Prostate gland (tissue), 2 donors: Measurements from ENCODE around the gene MRPS15.

Experiments
- CTCF ChIP-seq, 4 experiments: fragments of 200-600 bp in 2 of 4; fragments of 450-650 bp in 2 of 4; sonication (generic) in 2 of 4; IDR thresholded peaks; 1 replicate in 3 of 4; 2 replicates in 1 of 4; pipeline ENCODE4 v1.5.1; 2016 to 2019; ENCODE audit warnings: antibody characterized with exemption in 4 of 4, mild to moderate bottlenecking in 2 of 4, moderate library complexity in 2 of 4
- POLR2A ChIP-seq: fragments of 450-650 bp; IDR thresholded peaks from one replicate; pipeline ENCODE4 v1.6.1; 2016; ENCODE audit warnings: antibody characterized with exemption, mild to moderate bottlenecking
- POLR2AphosphoS5 ChIP-seq: sonication (generic); formaldehyde crosslinking; IDR thresholded peaks from one replicate; pipeline ENCODE4 v1.6.1; 2017; ENCODE audit warnings: antibody characterized with exemption

- TF ChIP-seq CTCF (IDR thresholded peaks at IDR 0.05) (no peak), POLR2A (no peak), POLR2AphosphoS5 (peak; percentile 18)
Measured at GRCh38 chr1:36408479-36408878, 55.7 kb downstream of the MRPS15 start.
